NCI-H510A treated with DMSO at 0.1 percent for 48 hours (cell line): Measurements from ENCODE around the gene SAMD8.

Source experiments
- DNase-seq: peaks from one replicate; lab custom pipeline; 2025; lab: John Stamatoyannopoulos, UW

SAMD8 gene

GRCh38 chr10:75111365-75111906, at the start of gene SAMD8:
TSS of gene SAMD8 (plus strand) at chr10:75111656. CDS start at chr10:75150529, 38,873 bp downstream.
- DNase-seq = peak; percentile 89

- no peak for DNase-seq
Measured at GRCh38 chr10:75061709-75062505, 49.5 kb upstream of the SAMD8 start.

DNA sequence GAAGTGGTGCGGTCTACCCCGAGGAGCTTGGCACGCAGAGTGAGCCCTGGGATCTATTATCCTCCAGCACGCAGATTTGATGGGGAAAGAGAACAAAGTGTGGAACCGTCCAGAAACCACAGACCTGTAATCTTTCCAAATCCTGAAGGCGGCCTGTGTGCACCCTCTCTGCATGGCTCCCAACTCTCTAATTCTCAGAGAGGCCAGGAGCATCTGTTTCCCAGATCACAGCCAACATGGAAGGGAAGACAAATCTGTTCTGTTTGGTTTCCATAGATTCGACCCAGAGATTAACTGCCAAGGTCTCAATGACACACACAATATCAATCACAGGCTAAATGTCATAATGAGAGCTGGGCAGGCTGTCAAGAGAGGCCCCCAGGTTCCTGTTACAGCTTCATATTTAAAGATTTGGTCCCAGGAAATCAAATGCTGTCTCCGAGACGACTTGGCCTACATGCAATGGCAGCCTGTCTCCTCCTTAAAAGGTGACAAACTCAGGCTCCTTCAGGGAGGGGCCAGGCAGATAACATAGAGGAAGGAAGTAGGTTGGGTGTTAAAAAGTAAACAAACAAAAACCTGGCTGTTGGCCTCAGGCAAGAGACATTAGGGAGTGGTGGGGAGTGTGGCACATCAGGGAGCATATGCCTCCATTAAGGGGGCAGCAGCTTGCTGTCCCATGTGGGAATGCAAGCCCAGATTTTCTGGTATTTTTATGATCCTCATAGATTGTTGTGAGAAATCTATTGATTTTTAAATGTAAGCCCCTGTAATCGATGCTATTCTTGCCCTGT, 48.8 kb upstream of the SAMD8 start:
- DNase-seq = no peak

GRCh38 chr10:75063461-75064230, 47.8 kb upstream of the SAMD8 start:
- no peak for DNase-seq

DNA sequence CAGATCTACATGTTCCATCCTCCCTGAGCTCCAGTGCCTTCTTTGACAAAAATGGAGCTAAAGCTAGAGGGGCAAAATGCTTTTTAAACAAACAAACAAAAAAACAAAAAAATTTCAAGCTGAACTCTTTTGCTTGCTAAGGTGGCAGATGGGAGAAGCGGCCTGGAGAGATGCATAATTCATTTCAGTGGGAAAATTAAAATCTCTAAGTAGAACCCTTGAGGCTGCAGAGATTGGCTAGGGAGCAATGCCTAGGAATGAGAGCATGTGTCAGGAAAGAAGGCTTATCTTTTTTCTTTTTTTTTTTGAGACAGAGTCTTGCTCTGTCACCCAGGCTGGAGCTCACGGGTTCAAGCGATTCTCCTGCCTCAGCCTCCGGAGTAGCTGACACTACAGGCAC, 46.4 kb upstream of the SAMD8 start:
- no peak for DNase-seq

- DNase-seq = no peak
Measured at GRCh38 chr10:75066271-75066670, 45.2 kb upstream of the SAMD8 start.

DNA sequence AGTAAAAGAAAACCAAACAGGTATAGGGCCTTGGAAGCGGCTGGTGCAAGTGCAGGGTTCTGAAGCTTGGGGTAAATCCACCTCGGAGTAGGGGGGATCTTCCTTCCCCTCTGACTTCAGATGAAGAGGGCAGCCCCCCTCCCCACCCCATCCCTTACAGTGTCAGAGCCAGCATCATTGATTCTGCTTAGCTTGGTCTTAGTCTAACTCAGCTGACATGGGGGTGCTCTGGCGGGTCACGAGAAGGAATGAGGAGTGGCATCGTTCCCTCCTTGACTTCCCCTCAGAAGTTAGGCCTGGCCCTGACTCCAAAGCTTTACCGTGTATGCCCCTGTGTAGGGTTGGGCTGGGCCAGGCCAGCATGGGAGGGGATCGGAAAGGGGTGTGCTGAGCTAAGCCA, 44.2 kb upstream of the SAMD8 start:
- DNase-seq = no peak

DNA sequence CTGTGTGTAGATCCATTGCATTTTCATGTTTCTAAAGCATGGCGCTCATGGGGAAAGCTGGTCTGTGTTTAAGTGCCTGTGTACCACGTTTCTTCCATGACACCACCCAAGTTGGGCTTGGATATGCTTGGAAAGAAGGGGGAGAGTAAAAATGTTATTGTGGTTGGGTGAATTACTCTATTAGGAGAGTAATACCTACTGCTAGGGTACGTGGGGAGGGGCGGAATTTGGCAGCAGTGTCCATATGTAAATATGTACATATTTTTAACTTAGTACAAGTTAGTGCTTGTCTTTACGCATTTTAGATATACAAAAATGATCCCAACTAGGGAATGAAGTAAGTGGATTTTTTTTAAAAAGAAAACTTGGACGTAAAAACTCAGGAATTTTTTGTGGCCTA, 42.9 kb upstream of the SAMD8 start:
- no peak for DNase-seq

DNA sequence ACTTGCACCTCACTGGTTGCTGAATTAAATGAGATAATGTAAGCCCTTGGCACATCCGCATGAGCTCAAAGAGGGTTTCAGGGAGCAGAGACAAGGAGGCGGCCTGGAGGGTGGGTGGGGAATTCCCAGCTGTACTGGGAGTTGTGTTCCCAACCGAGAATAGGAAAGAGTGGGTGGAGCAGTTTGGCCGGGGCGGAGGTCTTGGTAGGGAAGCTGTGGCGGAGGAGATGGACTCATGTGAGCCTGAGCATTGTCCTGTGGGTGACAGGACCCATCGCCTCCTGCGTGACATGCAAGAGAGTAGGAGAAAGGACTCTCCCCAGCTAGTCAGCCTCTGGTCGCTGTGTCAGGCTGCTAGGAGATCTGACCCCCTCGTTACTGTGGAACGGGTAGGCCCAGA, 41.0 kb upstream of the SAMD8 start:
- no peak for DNase-seq

GRCh38 chr10:75070961-75071428, 40.5 kb upstream of the SAMD8 start:
- DNase-seq = peak; percentile 31

DNA sequence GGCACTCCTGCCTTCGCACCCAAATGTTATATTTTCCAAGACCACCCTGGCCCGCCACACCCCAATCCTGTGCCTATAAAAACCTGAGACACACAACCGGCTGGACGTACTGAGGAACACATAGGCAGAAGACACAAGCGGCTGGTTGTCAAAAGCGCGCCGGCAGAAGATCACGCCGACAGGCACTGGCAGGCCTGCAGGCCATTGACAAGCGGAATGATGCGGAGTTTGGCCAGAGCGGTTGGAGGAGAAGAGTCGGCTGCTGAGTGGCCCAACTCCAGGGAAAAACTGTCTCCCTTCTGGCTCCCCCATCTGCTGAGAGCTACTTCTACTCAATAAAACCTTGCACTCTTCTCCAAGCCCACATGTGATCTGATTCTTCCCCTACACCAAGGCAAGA, 39.7 kb upstream of the SAMD8 start:
- no peak for DNase-seq

GRCh38 chr10:75072727-75073126, 38.7 kb upstream of the SAMD8 start:
- DNase-seq = no peak

- DNase-seq = no peak
Measured at GRCh38 chr10:75073442-75073841, 38.0 kb upstream of the SAMD8 start.

- DNase-seq = no peak
Measured at GRCh38 chr10:75074711-75075445, 36.6 kb upstream of the SAMD8 start.

DNA sequence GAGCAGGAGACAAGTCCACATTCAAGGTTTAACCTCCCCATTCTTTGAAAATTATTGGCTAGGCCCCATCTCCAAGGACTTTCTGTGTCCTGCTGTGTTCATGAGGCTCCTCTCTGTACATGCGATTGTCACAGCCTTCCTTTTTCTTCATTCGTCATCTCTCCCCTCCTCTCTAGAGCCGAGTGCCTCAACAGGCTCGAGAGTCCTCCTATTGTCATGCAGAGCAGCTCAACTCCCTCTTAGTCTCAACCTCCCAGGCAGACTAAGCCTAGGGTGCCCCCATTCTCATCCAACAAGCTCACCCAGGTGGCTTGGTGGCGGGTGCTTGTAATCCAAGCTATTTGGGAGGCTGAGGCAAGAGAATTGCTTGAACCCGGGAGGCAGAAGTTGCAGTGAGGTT, 35.1 kb upstream of the SAMD8 start:
- no peak for DNase-seq

DNA sequence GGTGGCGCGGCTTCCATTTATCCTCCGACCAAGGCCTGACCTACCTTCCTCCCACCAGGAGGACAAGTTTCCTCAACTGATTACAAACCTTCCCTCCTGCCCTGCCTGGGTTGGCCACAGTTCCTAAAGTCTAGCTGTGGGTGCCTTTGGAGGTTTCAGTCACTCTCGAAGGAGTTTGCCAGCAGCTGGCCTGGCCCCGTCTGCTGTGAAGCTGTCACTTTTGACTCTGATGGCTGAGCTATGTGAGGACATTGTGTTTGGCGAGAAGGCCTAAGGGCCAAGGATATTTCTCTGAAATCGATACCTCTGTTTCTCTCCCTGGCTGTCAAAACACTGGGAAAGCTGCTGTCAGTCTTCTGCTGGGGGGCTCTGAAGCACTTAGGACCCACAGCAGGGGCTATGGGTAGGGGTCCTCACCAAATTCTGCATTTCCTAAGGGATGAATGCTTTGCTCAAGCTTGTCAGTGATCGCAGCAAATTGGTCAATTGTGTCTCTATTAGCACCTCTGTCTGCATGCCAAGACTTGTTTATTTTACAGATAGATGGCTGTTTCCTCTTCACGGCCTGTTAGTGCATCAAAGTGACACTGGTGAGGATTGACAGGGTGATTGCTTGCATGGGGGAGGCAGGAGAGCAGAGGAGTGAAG, 31.9 kb upstream of the SAMD8 start:
- DNase-seq = peak; percentile 28

GRCh38 chr10:75080554-75080953, 30.9 kb upstream of the SAMD8 start:
- DNase-seq = no peak

GRCh38 chr10:75081379-75081778, 30.1 kb upstream of the SAMD8 start:
- DNase-seq = no peak

DNA sequence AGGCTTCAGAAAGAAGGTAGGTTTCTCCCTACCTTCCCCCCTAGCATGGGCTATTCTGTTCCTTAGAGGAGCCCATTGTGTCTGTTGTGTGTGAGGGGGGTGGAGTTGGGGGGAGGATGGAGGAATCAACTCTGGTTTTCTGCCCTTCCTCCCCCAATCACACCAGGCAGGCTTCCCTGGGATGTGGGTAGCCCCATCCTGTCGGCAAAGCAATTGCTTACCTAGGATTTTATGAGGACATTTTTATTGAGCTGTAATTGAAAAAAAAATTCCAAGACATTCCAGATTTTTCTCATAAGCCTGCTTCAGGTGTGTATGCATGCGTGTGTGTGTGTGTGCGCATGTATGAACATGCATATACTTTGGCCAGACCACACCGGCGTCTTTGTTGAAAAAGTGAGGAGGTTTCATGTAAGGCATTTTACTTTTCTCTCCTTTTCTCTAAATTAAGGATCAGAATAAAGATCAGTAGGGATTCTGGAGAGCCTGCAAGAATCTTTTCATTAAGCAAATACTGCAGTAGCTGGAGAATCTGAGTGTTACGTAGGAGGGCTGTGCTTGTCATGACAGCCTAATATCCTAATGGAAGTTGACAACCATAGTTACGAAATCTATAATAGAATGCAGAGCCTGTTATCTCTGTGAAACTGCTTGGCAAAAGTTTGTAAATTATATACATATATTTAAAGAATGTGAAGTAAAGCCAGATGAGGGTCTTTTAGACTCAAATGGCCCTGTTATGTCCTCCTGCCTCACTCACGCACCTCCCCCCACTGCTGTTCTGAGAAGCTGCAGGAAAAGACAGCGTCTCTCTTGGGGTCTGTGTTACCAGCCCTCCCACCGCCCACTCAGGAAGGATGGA, 27.3 kb upstream of the SAMD8 start:
- no peak for DNase-seq

- no peak for DNase-seq
Measured at GRCh38 chr10:75084834-75085384, 26.5 kb upstream of the SAMD8 start.
